ENCODE results near the gene TMEM94.

The TMEM94 gene

GRCh38 chr17:75525806-75526554 is 69.5 kb downstream of the TMEM94 start:
- DNase-seq (ENCODE audit: low spot score) = no peak

- no peak for DNase-seq (ENCODE audit: low spot score)
Observed at GRCh38 chr17:75526555-75527270, 70.3 kb downstream of the TMEM94 start.

- no peak for DNase-seq (ENCODE audit: low spot score)
Observed at GRCh38 chr17:75530837-75531720, 74.6 kb downstream of the TMEM94 start.

- DNase-seq (ENCODE audit: low spot score) = no peak
Observed at GRCh38 chr17:75531721-75532072, 75.3 kb downstream of the TMEM94 start.

- no peak for DNase-seq (ENCODE audit: low spot score)
Observed at GRCh38 chr17:75535119-75535537, 78.7 kb downstream of the TMEM94 start.

GRCh38 chr17:75535871-75536270 is 79.4 kb downstream of the TMEM94 start:
- DNase-seq (ENCODE audit: low spot score) = no peak

- DNase-seq (ENCODE audit: low spot score) = no peak
Observed at GRCh38 chr17:75536366-75536765, 79.9 kb downstream of the TMEM94 start.

- DNase-seq (ENCODE audit: low spot score) = no peak
Observed at GRCh38 chr17:75539967-75540729, 83.7 kb downstream of the TMEM94 start.

- DNase-seq (ENCODE audit: low spot score) = no peak
Observed at GRCh38 chr17:75540923-75541503, 84.6 kb downstream of the TMEM94 start.

- no peak for DNase-seq (ENCODE audit: low spot score)
Observed at GRCh38 chr17:75542229-75542628, 85.8 kb downstream of the TMEM94 start.

GRCh38 chr17:75542728-75543336 is 86.4 kb downstream of the TMEM94 start:
- no peak for DNase-seq (ENCODE audit: low spot score)

GRCh38 chr17:75544250-75544649 is 87.8 kb downstream of the TMEM94 start:
- no peak for DNase-seq (ENCODE audit: low spot score)

- DNase-seq (ENCODE audit: low spot score) = no peak
Observed at GRCh38 chr17:75546181-75546580, 89.7 kb downstream of the TMEM94 start.

GRCh38 chr17:75547091-75547490 is 90.7 kb downstream of the TMEM94 start:
- no peak for DNase-seq (ENCODE audit: low spot score)

- DNase-seq (ENCODE audit: low spot score) = no peak
Observed at GRCh38 chr17:75548813-75549212, 92.4 kb downstream of the TMEM94 start.
